ENCODE measurements around the gene LILRA5.
A peak's percentile ranks its signal among the peaks of the same experiment; 100 is the strongest.
"Not testable (repeated sequence)": the region's sequence is repeated elsewhere in the genome, so short reads cannot be mapped to it uniquely, and the experiment has no call there.

Gene LILRA5

GRCh38 chr19:54294539-54294938, 18.4 kb downstream of the LILRA5 start:
- TF ChIP-seq, protein P1, sequence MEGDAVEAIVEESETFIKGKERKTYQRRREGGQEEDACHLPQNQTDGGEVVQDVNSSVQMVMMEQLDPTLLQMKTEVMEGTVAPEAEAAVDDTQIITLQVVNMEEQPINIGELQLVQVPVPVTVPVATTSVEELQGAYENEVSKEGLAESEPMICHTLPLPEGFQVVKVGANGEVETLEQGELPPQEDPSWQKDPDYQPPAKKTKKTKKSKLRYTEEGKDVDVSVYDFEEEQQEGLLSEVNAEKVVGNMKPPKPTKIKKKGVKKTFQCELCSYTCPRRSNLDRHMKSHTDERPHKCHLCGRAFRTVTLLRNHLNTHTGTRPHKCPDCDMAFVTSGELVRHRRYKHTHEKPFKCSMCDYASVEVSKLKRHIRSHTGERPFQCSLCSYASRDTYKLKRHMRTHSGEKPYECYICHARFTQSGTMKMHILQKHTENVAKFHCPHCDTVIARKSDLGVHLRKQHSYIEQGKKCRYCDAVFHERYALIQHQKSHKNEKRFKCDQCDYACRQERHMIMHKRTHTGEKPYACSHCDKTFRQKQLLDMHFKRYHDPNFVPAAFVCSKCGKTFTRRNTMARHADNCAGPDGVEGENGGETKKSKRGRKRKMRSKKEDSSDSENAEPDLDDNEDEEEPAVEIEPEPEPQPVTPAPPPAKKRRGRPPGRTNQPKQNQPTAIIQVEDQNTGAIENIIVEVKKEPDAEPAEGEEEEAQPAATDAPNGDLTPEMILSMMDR (IDR thresholded peaks at IDR 0.05; ENCODE audit: extremely low read depth, insufficient read depth, missing control alignments), result no peak
- in situ Hi-C loops (cut with MboI; ENCODE audit: low pct_unique_long_range_greater_than_20kb, low sequenced_read_pairs, unreplicated experiment), result no loop called here
- no peak for DNase-seq (ENCODE audit: low spot score)

GRCh38 chr19:54289160-54289559, 23.8 kb downstream of the LILRA5 start:
- DNase-seq (ENCODE audit: low spot score); in situ Hi-C loops (cut with MboI; ENCODE audit: low pct_unique_long_range_greater_than_20kb, low sequenced_read_pairs, unreplicated experiment): not testable (repeated sequence)

- in situ Hi-C loops (cut with MboI; ENCODE audit: low pct_unique_long_range_greater_than_20kb, low sequenced_read_pairs, unreplicated experiment), result no loop called here
- TF ChIP-seq, protein P1 (IDR thresholded peaks at IDR 0.05; ENCODE audit: extremely low read depth, insufficient read depth, missing control alignments), result no peak
- DNase-seq (ENCODE audit: low spot score), result no peak
Observed at GRCh38 chr19:54287456-54287855, 25.5 kb downstream of the LILRA5 start.

DNA sequence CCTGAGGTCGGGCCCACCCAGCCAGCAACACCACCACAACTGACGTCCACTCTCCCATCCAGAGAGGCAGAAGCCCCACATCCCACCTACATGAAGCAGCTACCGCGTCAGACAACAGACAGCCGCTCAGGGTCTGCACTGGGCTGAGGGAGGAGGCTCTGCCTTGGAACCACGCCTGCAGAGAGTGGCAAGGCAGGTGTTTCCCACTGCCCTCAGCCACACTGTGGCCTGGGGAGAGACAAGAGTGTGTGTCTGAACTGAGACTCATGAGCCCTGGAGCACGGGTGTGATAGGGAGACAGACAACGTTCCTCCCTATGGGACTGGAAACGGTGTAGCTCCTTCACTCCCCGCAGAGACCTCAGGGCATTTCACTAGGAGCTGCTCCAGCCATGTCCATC, 26.7 kb downstream of the LILRA5 start:
- in situ Hi-C loops (cut with MboI; ENCODE audit: low pct_unique_long_range_greater_than_20kb, low sequenced_read_pairs, unreplicated experiment); DNase-seq (ENCODE audit: low spot score): not testable (repeated sequence)

- DNase-seq (ENCODE audit: low spot score); in situ Hi-C loops (cut with MboI; ENCODE audit: low pct_unique_long_range_greater_than_20kb, low sequenced_read_pairs, unreplicated experiment): not testable (repeated sequence)
Observed at GRCh38 chr19:54285427-54286056, 27.4 kb downstream of the LILRA5 start.

GRCh38 chr19:54282686-54283470, 30.1 kb downstream of the LILRA5 start:
- in situ Hi-C loops (cut with MboI; ENCODE audit: low pct_unique_long_range_greater_than_20kb, low sequenced_read_pairs, unreplicated experiment), result no loop called here
- TF ChIP-seq, protein P1 (IDR thresholded peaks at IDR 0.05; ENCODE audit: extremely low read depth, insufficient read depth, missing control alignments), result no peak
- peak; percentile 36 for DNase-seq (ENCODE audit: low spot score)

- in situ Hi-C loops (cut with MboI; ENCODE audit: low pct_unique_long_range_greater_than_20kb, low sequenced_read_pairs, unreplicated experiment); DNase-seq (ENCODE audit: low spot score): not testable (repeated sequence)
Observed at GRCh38 chr19:54281729-54282075, 31.3 kb downstream of the LILRA5 start.

DNA sequence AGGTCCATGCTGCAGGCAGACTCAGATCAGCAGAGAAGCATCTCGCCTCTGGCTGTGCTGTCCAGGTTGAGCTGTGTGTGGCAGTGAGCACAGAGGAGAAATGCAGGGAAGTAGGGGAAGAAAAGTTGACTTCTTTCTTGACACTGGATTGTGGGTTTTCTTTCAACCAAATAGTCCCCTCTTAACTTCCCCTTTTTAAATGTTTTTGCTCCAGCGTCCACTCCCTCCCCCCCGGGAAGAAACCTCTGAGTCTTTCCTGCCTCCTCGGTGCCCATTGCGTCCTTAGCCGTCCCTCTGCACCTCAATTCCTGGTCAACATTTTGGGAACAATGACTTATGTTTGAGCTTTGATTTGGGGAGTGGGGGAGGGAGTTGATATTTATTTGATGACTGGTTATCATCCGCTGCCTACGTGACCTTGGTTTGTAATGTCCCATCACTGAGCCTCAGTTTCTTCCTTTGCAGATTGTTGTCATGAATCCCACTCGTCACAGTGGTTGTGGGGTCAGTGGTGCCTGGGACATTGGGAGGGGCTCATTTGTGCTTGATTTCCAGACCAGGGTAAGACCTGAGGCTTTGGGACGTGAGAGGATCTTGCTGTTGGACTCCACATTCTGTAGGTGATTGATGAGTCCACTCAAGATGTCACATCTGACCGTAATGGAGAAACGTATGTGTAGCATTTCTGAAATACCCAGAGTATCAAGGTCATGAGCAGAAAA, 31.8 kb downstream of the LILRA5 start, which contains the start of gene LILRB2:
Gene LILRB2, minus strand, starts transcription at position 104 of the 722 bp plus-strand sequence. CDS start 614 bp downstream, outside the sequence.
- TF ChIP-seq, protein P1 (IDR thresholded peaks at IDR 0.05; ENCODE audit: extremely low read depth, insufficient read depth, missing control alignments), result no peak
- no peak for DNase-seq (ENCODE audit: low spot score)
- in situ Hi-C loops (cut with MboI; ENCODE audit: low pct_unique_long_range_greater_than_20kb, low sequenced_read_pairs, unreplicated experiment), result no loop called here

DNA sequence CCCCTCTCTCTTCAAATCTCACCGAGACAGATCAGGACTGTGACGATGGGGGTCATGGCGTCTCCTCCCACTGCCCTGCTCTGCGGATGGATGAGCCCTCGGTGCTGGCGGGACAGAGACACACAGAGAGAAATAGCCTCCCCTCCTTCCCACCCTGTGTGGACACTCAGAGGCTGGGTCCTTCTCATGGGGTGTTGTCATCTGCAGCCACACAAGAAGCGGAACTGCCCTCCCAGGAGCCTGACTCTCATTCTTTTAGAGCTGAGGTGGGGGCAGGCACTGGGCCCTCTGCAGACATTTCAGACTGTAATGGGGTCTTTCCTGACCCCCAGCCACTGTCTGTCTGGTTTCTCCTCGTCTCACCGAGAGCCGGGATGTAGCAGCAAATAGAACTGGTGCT, 32.5 kb downstream of the LILRA5 start:
- DNase-seq (ENCODE audit: low spot score), result not testable (repeated sequence)

DNA sequence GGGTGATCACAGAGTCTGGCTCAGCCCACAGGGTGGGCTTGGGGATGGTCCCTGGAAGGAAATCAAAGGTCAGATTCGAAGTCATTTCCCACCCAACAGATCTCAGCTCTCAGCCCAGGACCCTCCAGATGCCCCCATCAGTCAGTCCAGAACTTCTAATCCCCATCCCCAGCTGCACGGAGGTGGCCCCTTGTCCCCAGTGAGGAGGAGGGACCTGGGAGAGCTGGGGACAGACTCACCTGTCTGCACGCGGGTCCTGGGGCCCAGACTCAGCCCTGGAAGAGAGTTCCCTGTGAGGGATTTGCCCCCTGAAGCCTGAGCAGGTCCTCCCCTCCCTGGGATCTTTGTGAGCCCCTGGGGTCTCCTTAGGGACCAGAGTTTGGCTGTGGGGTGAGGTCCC, 32.9 kb downstream of the LILRA5 start:
- DNase-seq (ENCODE audit: low spot score); in situ Hi-C loops (cut with MboI; ENCODE audit: low pct_unique_long_range_greater_than_20kb, low sequenced_read_pairs, unreplicated experiment): not testable (repeated sequence)

More for the DNA sequence above, 32.5 kb downstream of the LILRA5 start:
- in situ Hi-C loops (cut with MboI; ENCODE audit: low pct_unique_long_range_greater_than_20kb, low sequenced_read_pairs, unreplicated experiment), result not testable (repeated sequence)

Data from GM13977 (cell line).